Hematopoietic multipotent progenitor cell treated with erythropoietin and hydrocortisone succinate and interleukin-3 and kit ligand, for 17 days (in vitro differentiated cells): Measurements from ENCODE around the gene BOLA2.
"Not testable (repeated sequence)": the region's sequence is repeated elsewhere in the genome, so short reads cannot be mapped to it uniquely, and the experiment has no call there.

Experiments
- DNase-seq: peaks from one replicate; pipeline ENCODE4 v3.0.0-alpha.2; 2015; ENCODE audit warnings: low spot score

The BOLA2 gene

GRCh38 chr16:29454269-29454668 lies at the start of gene BOLA2, which contains the start of gene SLX1B:
Gene BOLA2 (minus strand): TSS chr16:29454351. CDS start chr16:29454253, 98 bp downstream.
Gene SLX1B (plus strand): TSS chr16:29454533.
- not testable (repeated sequence) for DNase-seq

- DNase-seq, result not testable (repeated sequence)
Measured at GRCh38 chr16:29482276-29482675, 28.1 kb upstream of the BOLA2 start.

- DNase-seq, result not testable (repeated sequence)
Measured at GRCh38 chr16:29472065-29472464, 17.9 kb upstream of the BOLA2 start.

- DNase-seq, result not testable (repeated sequence)
Measured at GRCh38 chr16:29469660-29470059, 15.5 kb upstream of the BOLA2 start.

GRCh38 chr16:29467654-29468366 lies 13.7 kb upstream of the BOLA2 start:
- DNase-seq, result not testable (repeated sequence)

- not testable (repeated sequence) for DNase-seq
Measured at GRCh38 chr16:29466904-29467303, 12.8 kb upstream of the BOLA2 start.

- DNase-seq, result not testable (repeated sequence)
Measured at GRCh38 chr16:29465985-29466824, 12.1 kb upstream of the BOLA2 start.

GRCh38 chr16:29460647-29461030 lies 6.5 kb upstream of the BOLA2 start:
- not testable (repeated sequence) for DNase-seq

GRCh38 chr16:29459706-29460646 lies 5.8 kb upstream of the BOLA2 start, which contains the start of gene SULT1A4:
Gene SULT1A4 (plus strand): TSS chr16:29459913. CDS start chr16:29461386, 1,473 bp downstream.
- DNase-seq, result not testable (repeated sequence)

GRCh38 chr16:29457660-29458059 lies 3.5 kb upstream of the BOLA2 start:
- DNase-seq, result not testable (repeated sequence)

- DNase-seq, result not testable (repeated sequence)
Measured at GRCh38 chr16:29454828-29455227, 677 bp upstream of the BOLA2 start.

- not testable (repeated sequence) for DNase-seq
Measured at GRCh38 chr16:29453754-29454153, 397 bp downstream of the BOLA2 start.

- not testable (repeated sequence) for DNase-seq
Measured at GRCh38 chr16:29425390-29425789, 28.8 kb downstream of the BOLA2 start.

GRCh38 chr16:29423587-29423986 lies 30.6 kb downstream of the BOLA2 start:
- not testable (repeated sequence) for DNase-seq

GRCh38 chr16:29405249-29405648 lies 48.9 kb downstream of the BOLA2 start:
- not testable (repeated sequence) for DNase-seq
